OCI-LY1 (cell line): ENCODE measurements around the gene GOLGA6C.
A peak's percentile ranks its signal among the peaks of the same experiment; 100 is the strongest.
"Not testable (repeated sequence)": the region's sequence is repeated elsewhere in the genome, so short reads cannot be mapped to it uniquely, and the experiment has no call there.

Source experiments
- H2AFZ ChIP-seq: fragments of 200-600 bp; sonication (generic), shearing (Covaris generic); 2 replicates; pipeline ENCODE4 v1.6.0; 2014; ENCODE audit warnings: antibody characterized with exemption, mild to moderate bottlenecking, low read length
- H3F3A ChIP-seq: fragments of 200-600 bp; sonication (generic), shearing (Covaris generic); 2 replicates; pipeline ENCODE4 v1.6.0; 2014; ENCODE audit warnings: mild to moderate bottlenecking, antibody characterized with exemption, low read length, moderate library complexity; ENCODE audit not compliant: insufficient read depth
- H3K27ac ChIP-seq: fragments of 200-600 bp; sonication (generic); 2 replicates; pipeline ENCODE4 v1.5.1; 2014; ENCODE audit warnings: low read length, mixed run types, mild to moderate bottlenecking, low read depth; ENCODE audit not compliant: poor library complexity, severe bottlenecking
- H3K27me3 ChIP-seq: fragments of 200-600 bp; sonication (generic); 2 replicates; pipeline ENCODE4 v1.6.0; 2014; ENCODE audit warnings: antibody characterized with exemption, mild to moderate bottlenecking, low read length, moderate library complexity; ENCODE audit not compliant: insufficient read depth
- H3K36me3 ChIP-seq: fragments of 200-600 bp; sonication (generic); 2 replicates; pipeline ENCODE4 v1.6.1; 2014; ENCODE audit warnings: mild to moderate bottlenecking, antibody characterized with exemption, low read length, moderate library complexity, mixed read lengths; ENCODE audit not compliant: insufficient read depth
- H3K4me1 ChIP-seq: fragments of 200-600 bp; sonication (generic); 2 replicates; pipeline ENCODE4 v1.5.1; 2014; ENCODE audit warnings: mild to moderate bottlenecking, low read length, moderate library complexity; ENCODE audit not compliant: insufficient read depth, severe bottlenecking
- H3K4me2 ChIP-seq: fragments of 200-600 bp; sonication (generic), shearing (Covaris generic); 2 replicates; pipeline ENCODE4 v1.6.1; 2014; ENCODE audit warnings: low read length
- H3K4me3 ChIP-seq: fragments of 200-600 bp; sonication (generic); 2 replicates; pipeline ENCODE4 v1.5.1; 2014; ENCODE audit warnings: low read length, low read depth, mild to moderate bottlenecking, mixed read lengths; ENCODE audit not compliant: poor library complexity, severe bottlenecking
- H3K79me2 ChIP-seq: fragments of 200-600 bp; shearing (Covaris generic); 2 replicates; pipeline ENCODE4 v1.6.1; 2016; ENCODE audit warnings: mixed run types, low read length, mixed read lengths; ENCODE audit not compliant: insufficient read depth
- H3K9ac ChIP-seq: fragments of 200-600 bp; sonication (generic), shearing (Covaris generic); 2 replicates; pipeline ENCODE4 v1.6.1; 2014; ENCODE audit warnings: mild to moderate bottlenecking, low read length, mixed read lengths
- H3K9me2 ChIP-seq: fragments of 200-600 bp; sonication (generic), shearing (Covaris generic); 2 replicates; pipeline ENCODE4 v1.6.1; 2014; ENCODE audit warnings: low read depth, mild to moderate bottlenecking, low read length, mixed read lengths
- H3K9me3 ChIP-seq: fragments of 200-600 bp; shearing (Covaris generic); 2 replicates; pipeline ENCODE4 v1.6.1; 2014; ENCODE audit warnings: low read length, mixed read lengths
- H4K20me1 ChIP-seq: fragments of 200-600 bp; sonication (generic), shearing (Covaris generic); 2 replicates; pipeline ENCODE4 v1.6.0; 2016; ENCODE audit warnings: mild to moderate bottlenecking, low read length; ENCODE audit not compliant: insufficient read depth
- CTCF ChIP-seq: fragments of 200-600 bp; sonication (generic), shearing (Covaris generic); IDR thresholded peaks from 2 replicates; pipeline ENCODE4 v1.5.1; 2017; ENCODE audit warnings: mild to moderate bottlenecking, antibody characterized with exemption, low read length, moderate library complexity, mixed read lengths
- EZH2 ChIP-seq: fragments of 200-600 bp; sonication (generic), shearing (Covaris generic); IDR thresholded peaks from 2 replicates; pipeline ENCODE4 v1.8.0; 2017; ENCODE audit warnings: borderline replicate concordance, mixed run types, mild to moderate bottlenecking, antibody characterized with exemption, low read length, moderate library complexity, mixed read lengths

The GOLGA6C gene

GRCh38 chr15:75299311-75299688, 41.2 kb downstream of the GOLGA6C start:
- not testable (repeated sequence) for H2AFZ ChIP-seq, H3K4me1 ChIP-seq, H3K27ac ChIP-seq, H3K79me2 ChIP-seq, H3K36me3 ChIP-seq, H3K4me2 ChIP-seq, H4K20me1 ChIP-seq, H3K9ac ChIP-seq, H3K9me2 ChIP-seq, H3K9me3 ChIP-seq, H3K27me3 ChIP-seq, H3K4me3 ChIP-seq, H3F3A ChIP-seq
- TF ChIP-seq CTCF = peak; percentile 46

DNA sequence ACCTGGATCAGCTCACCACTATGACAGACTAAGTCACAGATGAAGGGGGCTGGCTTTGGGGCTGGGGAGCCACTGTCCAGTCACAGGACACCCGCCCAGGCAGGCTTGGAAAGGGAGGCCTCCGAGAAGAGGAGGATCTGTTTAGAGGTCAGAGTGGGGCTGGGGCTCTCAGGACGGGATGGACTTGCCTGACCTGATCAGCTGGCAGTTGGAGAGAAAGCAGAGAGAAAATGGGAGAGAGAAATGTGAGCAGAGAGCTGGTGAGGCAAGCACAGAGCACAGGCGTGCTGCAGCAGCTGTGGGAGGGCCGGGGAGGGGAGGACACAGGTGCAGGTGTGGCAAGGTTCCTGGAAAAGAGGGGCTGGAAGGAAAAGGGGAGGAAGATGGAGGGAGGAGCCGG, 41.9 kb downstream of the GOLGA6C start:
- H4K20me1 ChIP-seq, H3K4me3 ChIP-seq, H3K79me2 ChIP-seq, H3K27ac ChIP-seq, H3K9ac ChIP-seq, H3K9me2 ChIP-seq, H3K9me3 ChIP-seq, H3K36me3 ChIP-seq, H2AFZ ChIP-seq, H3K27me3 ChIP-seq, H3F3A ChIP-seq, H3K4me2 ChIP-seq, H3K4me1 ChIP-seq: not testable (repeated sequence)

DNA sequence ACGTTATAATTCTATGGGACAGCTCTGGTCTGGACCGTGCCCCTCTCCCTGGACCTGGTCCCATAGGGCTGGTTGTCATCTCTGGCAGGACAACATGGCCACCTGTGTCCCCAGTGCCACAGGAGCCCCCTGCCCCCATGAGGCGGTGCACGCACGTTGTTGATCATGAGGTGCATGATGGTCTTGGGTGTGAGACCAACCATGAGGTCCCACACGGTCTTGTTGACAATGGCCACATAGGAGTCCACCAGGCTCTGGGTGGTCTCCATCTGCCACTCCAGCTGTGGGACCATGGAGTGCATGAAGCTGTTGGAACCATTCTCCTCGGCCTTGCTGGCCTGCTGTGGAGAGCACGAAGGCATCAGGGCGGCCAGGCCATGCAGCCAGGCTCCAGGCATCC, 44.2 kb downstream of the GOLGA6C start:
- no peaks in the 10 kb centered on the region for H4K20me1 ChIP-seq
- H3K36me3 ChIP-seq = no peaks in the 10 kb centered on the region
- no peaks in the 10 kb centered on the region for H3K79me2 ChIP-seq
- H3K27me3 ChIP-seq = peaks cover 5% of the 10 kb centered on the region
- H3K4me3 ChIP-seq = no peak overlapping the region
- no peaks in the 10 kb centered on the region for H3F3A ChIP-seq
- H3K9ac ChIP-seq = no peak overlapping the region
- no peak overlapping the region for H2AFZ ChIP-seq
- H3K9me2 ChIP-seq = no peaks in the 10 kb centered on the region
- H3K4me1 ChIP-seq = no peaks in the 10 kb centered on the region
- H3K27ac ChIP-seq = no peak overlapping the region
- no peak for TF ChIP-seq CTCF
- TF ChIP-seq EZH2 = no peak
- no peaks in the 10 kb centered on the region for H3K9me3 ChIP-seq
- H3K4me2 ChIP-seq = no peak overlapping the region

DNA sequence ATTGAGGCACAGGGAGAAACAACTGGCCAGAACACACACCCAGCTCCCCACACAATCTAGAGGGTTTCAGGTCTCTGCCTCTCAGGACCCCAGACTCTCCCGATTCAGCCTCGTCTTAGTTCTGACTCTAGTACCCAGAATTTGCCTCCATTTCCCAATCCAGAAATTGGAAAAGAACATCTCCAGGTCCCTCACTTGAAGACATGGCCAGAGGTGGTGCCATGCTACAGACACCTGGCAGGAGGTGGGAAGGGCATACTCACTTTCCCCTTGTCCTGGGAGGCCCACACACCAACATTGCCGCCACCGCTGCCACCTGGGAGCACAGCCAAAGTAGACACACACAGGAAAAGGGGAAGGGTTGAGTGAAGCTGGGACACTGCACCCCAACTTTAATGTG, 44.6 kb downstream of the GOLGA6C start:
- not testable (repeated sequence) for H3K4me1 ChIP-seq, H2AFZ ChIP-seq, H3K9ac ChIP-seq, H3F3A ChIP-seq, H3K9me3 ChIP-seq, H3K36me3 ChIP-seq, H3K4me2 ChIP-seq, H3K9me2 ChIP-seq, H3K27ac ChIP-seq, H4K20me1 ChIP-seq, H3K79me2 ChIP-seq, H3K27me3 ChIP-seq, H3K4me3 ChIP-seq
